Measurements from ENCODE around the gene QKI. TPM values are rescaled to one million over a fixed set of nuclear protein-coding genes. Genes with fewer than 3 reads are reported as not detected.

Gene QKI
- total and polyA plus RNA-seq, 2 donors (not counting 1 experiment from before 2014, with no cell fraction given) = 129 to 224 TPM

- Histone ChIP-seq H3K79me2 (ENCODE audit: control insufficient read depth, insufficient read depth, low read length) (no peaks in the 10 kb centered on the region), H3K9me3 (ENCODE audit: control insufficient read depth, insufficient read depth, low read depth, low read length) (no peaks in the 10 kb centered on the region), H3K36me3 (ENCODE audit: control insufficient read depth, insufficient read depth, low read length) (no peaks in the 10 kb centered on the region), H3K27me3 (ENCODE audit: control insufficient read depth, insufficient read depth, low read length) (no peaks in the 10 kb centered on the region), H3K4me2 (ENCODE audit: extremely low read depth, insufficient read depth, low read length) (peak overlapping the region; percentile 21), H3K27ac (ENCODE audit: insufficient read depth, low read length) (peak overlapping the region; percentile 11), H3K4me3 (replicated peaks in 1 of 4; ENCODE audit: control extremely low read depth in 1 of 4, insufficient read depth in 1 of 4, low read depth in 3 of 4, low read length in 4 of 4) (no peak overlapping the region), H3K9ac (ENCODE audit: insufficient read depth, low read length) (no peak overlapping the region), H3K4me1 (ENCODE audit: control insufficient read depth, extremely low read depth, insufficient read depth, low read length) (no peaks in the 10 kb centered on the region), H2AFZ (ENCODE audit: low read length) (no peak overlapping the region), H4K20me1 (ENCODE audit: control insufficient read depth, extremely low read depth, insufficient read depth, low read length) (no peaks in the 10 kb centered on the region)
- peak; percentile 92 to 95 for DNase-seq (ENCODE audit: low read depth in 2 of 2)
- TF ChIP-seq EZH2 (IDR thresholded peaks at IDR 0.05; ENCODE audit: low read length, missing control alignments) (no peak), CTCF (conservative IDR thresholded peaks at IDR 0.05 in 1 of 2, IDR thresholded peaks at IDR 0.05 in 1 of 2; ENCODE audit: low read depth in 1 of 2, low read length in 2 of 2) (no peak)
Measured at GRCh38 chr6:163585932-163586437, 171.5 kb downstream of the QKI start.

- Histone ChIP-seq H3K4me3 (replicated peaks in 1 of 4; ENCODE audit: control extremely low read depth in 1 of 4, insufficient read depth in 1 of 4, low read depth in 3 of 4, low read length in 4 of 4) (no peak overlapping the region), H3K27me3 (ENCODE audit: control insufficient read depth, insufficient read depth, low read length) (no peaks in the 10 kb centered on the region), H2AFZ (ENCODE audit: low read length) (no peak overlapping the region), H3K9ac (ENCODE audit: insufficient read depth, low read length) (no peak overlapping the region), H4K20me1 (ENCODE audit: control insufficient read depth, extremely low read depth, insufficient read depth, low read length) (no peaks in the 10 kb centered on the region), H3K4me2 (ENCODE audit: extremely low read depth, insufficient read depth, low read length) (no peak overlapping the region), H3K9me3 (ENCODE audit: control insufficient read depth, insufficient read depth, low read depth, low read length) (no peaks in the 10 kb centered on the region), H3K79me2 (ENCODE audit: control insufficient read depth, insufficient read depth, low read length) (no peaks in the 10 kb centered on the region), H3K27ac (ENCODE audit: insufficient read depth, low read length) (no peak overlapping the region), H3K4me1 (ENCODE audit: control insufficient read depth, extremely low read depth, insufficient read depth, low read length) (no peaks in the 10 kb centered on the region), H3K36me3 (ENCODE audit: control insufficient read depth, insufficient read depth, low read length) (no peaks in the 10 kb centered on the region)
- TF ChIP-seq CTCF (conservative IDR thresholded peaks at IDR 0.05 in 1 of 2, IDR thresholded peaks at IDR 0.05 in 1 of 2; ENCODE audit: low read depth in 1 of 2, low read length in 2 of 2) = no peak
- no peak for TF ChIP-seq EZH2 (IDR thresholded peaks at IDR 0.05; ENCODE audit: low read length, missing control alignments)
- no peak for DNase-seq (ENCODE audit: low read depth in 2 of 2)
Measured at GRCh38 chr6:163586888-163587287, 172.4 kb downstream of the QKI start.

- Histone ChIP-seq H3K9ac (ENCODE audit: insufficient read depth, low read length) (no peak overlapping the region), H2AFZ (ENCODE audit: low read length) (no peak overlapping the region), H3K4me1 (ENCODE audit: control insufficient read depth, extremely low read depth, insufficient read depth, low read length) (no peaks in the 10 kb centered on the region), H3K27ac (ENCODE audit: insufficient read depth, low read length) (no peak overlapping the region), H4K20me1 (ENCODE audit: control insufficient read depth, extremely low read depth, insufficient read depth, low read length) (no peaks in the 10 kb centered on the region), H3K4me3 (replicated peaks in 1 of 4; ENCODE audit: control extremely low read depth in 1 of 4, insufficient read depth in 1 of 4, low read depth in 3 of 4, low read length in 4 of 4) (no peak overlapping the region), H3K4me2 (ENCODE audit: extremely low read depth, insufficient read depth, low read length) (no peak overlapping the region), H3K79me2 (ENCODE audit: control insufficient read depth, insufficient read depth, low read length) (no peaks in the 10 kb centered on the region), H3K36me3 (ENCODE audit: control insufficient read depth, insufficient read depth, low read length) (no peaks in the 10 kb centered on the region), H3K9me3 (ENCODE audit: control insufficient read depth, insufficient read depth, low read depth, low read length) (no peaks in the 10 kb centered on the region), H3K27me3 (ENCODE audit: control insufficient read depth, insufficient read depth, low read length) (no peaks in the 10 kb centered on the region)
- TF ChIP-seq CTCF (conservative IDR thresholded peaks at IDR 0.05 in 1 of 2, IDR thresholded peaks at IDR 0.05 in 1 of 2; ENCODE audit: low read depth in 1 of 2, low read length in 2 of 2) (no peak), EZH2 (IDR thresholded peaks at IDR 0.05; ENCODE audit: low read length, missing control alignments) (no peak)
- DNase-seq (ENCODE audit: low read depth in 2 of 2) = peak; percentile 55 to 74
Measured at GRCh38 chr6:163588220-163588919, 173.9 kb downstream of the QKI start.
